A549 treated with dexamethasone at 1 μM for 4 hours (cell line): ENCODE results near the gene TXNDC5. TPM values are rescaled to one million over a fixed set of nuclear protein-coding genes. Genes with fewer than 3 reads are reported as not detected.

Experiments
- total RNA-seq: library from RNA; stranded (reverse); fragments of 200-300 nt; extraction: Qiagen RNA extraction; gene quantifications from 5 replicates; pipeline ENCODE4 v1.2.3, GENCODE V29; 2022

The TXNDC5 gene
- 119 to 143 TPM (median 139 TPM) in 5 replicates for total RNA-seq

DNA sequence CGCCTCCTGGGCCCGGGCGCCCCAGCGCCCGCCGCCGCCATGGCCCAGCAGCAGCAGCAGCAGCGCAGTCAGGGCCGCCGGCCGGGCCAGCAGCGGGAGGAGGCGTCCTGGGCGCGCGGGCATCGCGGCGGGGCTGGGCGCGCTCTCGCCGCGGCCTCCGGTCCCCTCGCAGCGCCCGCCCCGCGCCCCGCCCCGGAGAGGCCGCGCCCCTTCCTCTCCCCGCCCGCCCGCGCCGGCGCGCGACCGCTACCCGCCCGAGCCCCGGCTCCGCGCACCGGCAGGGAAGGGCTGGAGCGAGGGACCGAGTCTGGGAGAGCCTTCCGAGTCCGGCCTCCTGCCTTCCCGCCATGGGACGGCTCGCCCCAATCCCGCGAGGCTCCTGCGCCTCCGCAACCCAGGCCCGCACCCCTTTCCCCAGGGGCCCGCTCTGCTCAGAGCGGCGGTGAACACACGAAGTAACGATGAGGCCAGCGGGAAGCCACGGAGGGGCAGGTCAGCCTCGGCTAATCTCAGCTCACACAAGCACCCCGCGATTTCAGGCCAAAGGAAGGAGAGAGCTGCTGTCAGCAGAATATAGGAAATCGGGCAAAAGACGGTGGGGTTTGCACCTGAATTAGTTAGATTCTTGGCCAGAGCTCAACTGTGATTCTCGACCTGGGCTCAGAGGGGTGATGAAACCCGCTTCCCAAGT is at the start of gene TXNDC5:
Gene TXNDC5, minus strand, starts transcription at position 135 of the 691 bp plus-strand sequence. Its CDS starts 12 bp downstream, at position 123.

Other genes with a start within 250 kb of the TXNDC5 start
- gene BMP6, start 184.7 kb downstream of the TXNDC5 start, total RNA-seq, result 14.8 to 21.1 TPM (median 19.0 TPM) in 5 replicates
- gene BLOC1S5, start 153.6 kb upstream of the TXNDC5 start, total RNA-seq, result 5.7 to 10.0 TPM (median 7.8 TPM) in 5 replicates
- gene EEF1E1, start 191.8 kb upstream of the TXNDC5 start, total RNA-seq, result 53.0 to 105 TPM (median 54.9 TPM) in 5 replicates